Stimulated activated CD8-positive, alpha-beta memory T cell treated with anti-CD3 and anti-CD28 coated beads, Interleukin-4, amount 100 ng/mL, for 48 hours (primary cell): ENCODE results near the gene PKN2.
A peak's percentile ranks its signal among the peaks of the same experiment; 100 is the strongest.

Source experiments
- DNase-seq: peaks from one replicate; pipeline ENCODE4 v3.0.0-alpha.2; 2020

PKN2 gene

DNA sequence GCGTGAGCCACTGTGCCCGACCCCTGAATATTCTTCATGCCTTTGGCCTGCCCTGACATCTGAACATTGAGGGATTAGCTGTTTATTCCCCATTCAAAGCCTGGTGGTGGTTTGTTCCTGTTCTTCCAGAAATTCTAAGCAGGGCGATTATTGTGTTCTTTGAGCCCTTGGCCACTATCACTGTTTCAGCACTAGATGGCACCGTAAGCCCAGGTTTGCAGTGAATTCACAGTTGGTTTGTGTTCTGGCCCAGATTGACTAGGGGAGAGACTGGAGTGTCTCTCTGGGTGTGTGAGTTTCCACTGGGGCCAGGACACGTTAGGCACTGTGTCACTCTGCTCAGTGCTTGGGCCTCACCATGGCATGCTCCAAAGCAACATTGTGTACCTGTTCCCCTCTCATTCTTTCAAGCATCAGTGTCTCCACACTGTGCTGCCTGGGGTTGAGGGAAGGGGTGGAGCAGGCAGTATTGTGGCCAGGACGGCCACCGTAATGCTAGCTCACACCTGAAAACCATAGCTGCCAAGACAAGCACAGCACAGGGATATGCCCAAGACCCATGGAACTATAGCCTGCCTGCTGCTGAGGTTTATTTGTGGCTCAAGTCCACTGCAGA lies 52.7 kb downstream of the PKN2 start:
- peak; percentile 44 for DNase-seq

DNA sequence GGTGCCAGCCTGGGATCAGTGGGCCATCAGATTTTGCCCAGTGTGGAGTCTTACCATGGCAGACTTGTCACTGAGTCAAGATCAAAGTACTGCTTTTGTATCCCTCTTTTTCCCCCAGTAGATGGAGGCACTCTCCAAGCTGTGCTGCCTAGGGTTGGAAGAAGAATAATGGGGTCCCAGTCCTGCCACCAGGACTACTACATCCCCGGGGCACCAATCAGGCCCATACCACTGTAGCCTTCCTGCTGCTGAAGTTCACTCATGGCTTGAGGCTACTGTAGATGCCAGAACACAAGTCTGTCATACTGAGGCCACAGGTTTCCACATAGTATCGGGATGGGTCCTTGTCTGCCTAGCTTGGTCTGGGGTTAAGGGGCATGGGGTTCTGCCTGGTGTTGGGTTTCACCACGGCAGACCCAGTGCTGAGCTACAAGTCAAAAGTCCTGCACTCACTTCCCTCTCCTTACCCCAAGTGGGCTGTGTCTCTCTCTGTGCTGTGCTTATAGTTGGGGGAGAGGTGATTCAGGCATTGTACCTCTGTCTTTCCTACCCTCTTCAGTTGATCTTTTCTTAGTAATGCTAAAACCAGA lies 53.4 kb downstream of the PKN2 start:
- no peak for DNase-seq

DNA sequence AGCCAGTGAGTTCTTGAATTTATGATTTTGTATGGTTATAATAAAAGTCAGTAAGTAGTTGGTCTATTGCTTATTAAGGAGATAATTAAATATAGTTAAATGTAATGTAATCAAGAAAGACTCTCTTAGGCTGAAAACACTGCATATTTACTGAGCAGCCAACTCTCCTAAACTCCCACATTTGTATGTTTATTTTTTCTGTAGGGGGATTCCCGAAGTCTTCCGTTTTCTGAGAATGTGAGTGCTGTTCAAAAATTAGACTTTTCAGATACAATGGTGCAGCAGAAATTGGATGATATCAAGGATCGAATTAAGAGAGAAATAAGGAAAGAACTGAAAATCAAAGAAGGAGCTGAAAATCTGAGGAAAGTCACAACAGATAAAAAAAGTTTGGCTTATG lies 56.7 kb downstream of the PKN2 start:
- no peak for DNase-seq

DNA sequence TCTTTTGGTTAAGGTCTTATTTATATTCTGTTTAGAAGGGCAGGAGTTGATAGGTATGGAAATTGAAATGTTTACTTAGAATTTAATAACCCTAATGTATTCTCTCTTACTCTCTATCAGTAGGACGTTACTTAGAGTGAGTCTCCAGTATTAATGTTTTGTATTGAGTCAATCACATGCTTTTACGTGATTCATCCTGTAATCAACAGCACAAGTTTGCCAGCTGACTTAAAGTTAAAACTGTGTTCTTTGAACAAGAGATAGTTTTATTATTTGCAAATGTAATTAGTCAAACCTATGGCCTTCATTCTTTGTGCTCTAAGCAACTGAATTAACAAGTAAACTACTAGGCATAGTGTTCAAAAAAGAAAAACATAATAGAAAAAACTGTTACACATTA lies 57.3 kb downstream of the PKN2 start:
- DNase-seq, result no peak

DNA sequence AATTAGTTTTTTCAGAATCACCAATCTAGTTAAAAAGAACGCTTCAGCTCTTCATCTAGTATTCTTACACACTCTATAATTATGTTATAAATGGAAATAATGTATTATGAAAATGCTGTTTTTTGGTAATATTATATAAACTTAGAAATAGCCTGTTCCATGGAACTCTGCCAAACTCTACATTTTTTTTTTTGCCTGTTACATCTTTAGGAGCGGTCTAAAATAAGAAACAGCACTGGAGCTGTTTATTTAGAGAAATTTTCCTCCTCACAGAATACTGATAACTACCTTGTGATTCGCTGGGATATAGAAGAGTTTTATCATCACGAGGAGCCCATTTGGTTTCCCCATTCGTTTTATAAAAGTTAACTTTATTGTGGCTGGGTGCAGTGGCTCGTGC lies 58.5 kb downstream of the PKN2 start:
- DNase-seq, result no peak

DNA sequence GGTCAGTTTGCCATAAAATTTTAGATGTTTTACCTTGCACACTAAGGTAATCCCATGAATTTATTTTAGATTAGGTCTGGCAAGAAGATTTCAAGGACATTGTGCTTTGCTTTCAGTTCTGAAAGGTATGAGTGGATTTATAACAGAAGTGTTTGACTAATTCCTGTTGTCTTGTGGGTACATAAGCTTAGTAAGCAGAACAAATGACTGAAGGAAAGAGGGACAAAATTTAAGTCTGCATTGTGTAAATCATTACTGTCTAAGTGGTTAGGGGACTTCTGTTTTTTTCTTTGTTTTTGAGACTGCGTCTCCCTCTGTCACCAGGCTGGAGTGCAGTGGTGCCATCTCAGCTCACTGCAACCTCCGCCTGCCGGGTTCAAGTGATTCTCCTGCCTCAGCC lies 60.1 kb downstream of the PKN2 start:
- no peak for DNase-seq

DNA sequence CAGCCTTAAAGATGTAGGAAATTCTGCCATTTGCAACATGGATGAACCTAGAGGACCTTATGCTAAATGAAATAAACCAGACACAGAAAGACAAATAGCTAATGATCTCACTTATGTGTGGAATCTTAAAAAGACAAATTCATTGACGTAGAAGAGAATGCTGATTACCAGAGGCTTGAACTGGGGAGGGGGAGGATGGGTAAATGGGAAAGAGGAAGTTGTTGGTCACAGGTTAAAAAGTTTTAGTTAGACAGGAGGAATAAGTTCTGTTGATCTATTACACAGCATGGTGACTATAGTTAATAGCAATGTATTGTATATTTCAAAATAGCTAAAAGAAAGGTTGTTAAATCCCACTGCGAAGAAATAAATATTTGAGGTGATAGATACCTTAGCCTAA lies 62.8 kb downstream of the PKN2 start:
- DNase-seq, result no peak

DNA sequence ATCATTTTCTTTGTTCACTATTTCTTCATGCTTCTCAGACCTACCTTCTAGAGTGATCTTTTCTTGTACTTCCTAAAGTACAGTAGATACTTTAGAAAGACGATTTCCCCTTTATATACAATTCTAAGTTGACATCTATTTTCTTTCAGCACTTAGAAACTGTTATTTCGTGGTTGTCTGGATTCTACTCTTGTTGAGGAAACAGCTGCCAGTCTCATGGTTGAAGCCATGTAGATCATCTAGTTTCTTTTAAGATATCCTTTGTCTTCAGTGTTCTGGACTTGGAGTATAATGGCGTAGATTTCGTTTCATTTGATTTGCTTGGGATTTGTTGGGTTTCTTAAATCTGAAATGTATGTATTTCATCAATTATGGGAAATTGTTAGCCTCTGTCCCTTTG lies 67.6 kb downstream of the PKN2 start:
- no peak for DNase-seq

DNA sequence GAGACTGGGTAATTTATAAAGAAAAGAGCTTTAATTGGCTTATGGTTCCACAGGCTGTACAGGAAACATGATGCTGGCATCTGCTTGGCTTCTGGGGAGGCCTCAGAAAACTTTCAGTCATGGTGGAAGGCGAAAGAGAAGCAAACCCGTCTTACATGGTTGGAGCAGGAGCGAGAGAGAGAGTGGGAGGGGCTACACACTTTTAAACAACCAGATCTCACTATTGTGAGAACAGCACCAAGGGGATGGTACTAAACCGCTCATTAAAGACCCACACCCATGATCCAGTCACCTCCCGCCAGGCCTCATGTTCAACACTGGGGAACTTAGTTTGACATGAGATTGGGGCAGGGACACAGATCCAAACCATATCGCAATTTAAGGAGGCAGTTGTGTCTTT lies 69.4 kb downstream of the PKN2 start:
- DNase-seq, result no peak

DNA sequence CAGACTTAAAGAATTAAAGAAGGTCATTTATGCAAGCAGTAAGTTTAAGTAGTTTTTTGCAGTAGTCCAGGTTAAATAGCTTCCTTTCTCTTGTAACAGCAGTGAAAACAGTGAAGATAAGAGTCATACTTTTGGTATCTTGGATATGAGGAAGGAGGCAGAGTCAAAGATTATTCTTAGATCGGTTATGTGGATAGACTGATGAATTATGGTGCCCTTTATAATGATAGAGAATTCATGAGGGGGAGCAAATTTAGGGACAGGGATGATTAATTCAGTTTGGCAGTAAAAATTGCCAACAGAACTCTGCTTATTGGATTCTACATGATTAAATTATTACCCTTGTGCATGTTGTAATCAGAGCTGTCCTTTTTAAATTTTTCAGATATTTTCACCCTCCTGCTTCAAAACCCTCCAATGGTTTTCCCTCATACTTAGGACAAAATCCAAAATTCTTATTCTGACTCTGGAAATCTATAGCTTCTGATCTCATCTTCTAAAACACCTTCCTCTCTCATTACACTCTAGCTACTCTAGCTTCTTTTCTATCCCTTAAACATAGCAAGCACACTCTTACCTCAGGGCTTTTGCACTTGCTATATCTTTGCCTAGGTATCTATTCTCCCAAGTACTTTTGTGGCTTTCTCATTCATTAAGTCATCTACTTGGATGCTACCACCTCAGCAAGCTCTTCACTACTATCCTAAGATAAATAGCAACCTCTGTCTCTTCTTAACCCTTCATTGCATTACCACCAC lies 79.8 kb downstream of the PKN2 start:
- DNase-seq, result no peak

DNA sequence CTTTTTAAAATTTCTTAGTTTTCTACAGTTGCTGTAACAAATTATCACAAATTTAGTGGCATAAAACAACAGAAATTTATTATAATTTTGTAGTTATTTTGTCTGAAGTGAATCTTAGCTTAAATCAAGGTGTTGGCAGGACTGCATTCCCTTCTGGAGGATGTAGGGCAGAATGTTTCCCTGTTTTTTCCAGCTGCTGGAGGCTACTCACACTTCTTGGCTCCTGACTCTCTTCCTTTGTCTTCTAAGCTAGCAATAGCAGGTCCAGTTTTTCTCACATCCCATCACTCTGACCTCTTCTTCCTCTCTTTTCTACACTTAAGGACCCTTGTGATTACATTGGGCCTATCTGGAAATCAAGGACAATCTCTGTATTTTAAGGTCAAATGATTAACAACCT lies 84.1 kb downstream of the PKN2 start:
- no peak for DNase-seq

DNA sequence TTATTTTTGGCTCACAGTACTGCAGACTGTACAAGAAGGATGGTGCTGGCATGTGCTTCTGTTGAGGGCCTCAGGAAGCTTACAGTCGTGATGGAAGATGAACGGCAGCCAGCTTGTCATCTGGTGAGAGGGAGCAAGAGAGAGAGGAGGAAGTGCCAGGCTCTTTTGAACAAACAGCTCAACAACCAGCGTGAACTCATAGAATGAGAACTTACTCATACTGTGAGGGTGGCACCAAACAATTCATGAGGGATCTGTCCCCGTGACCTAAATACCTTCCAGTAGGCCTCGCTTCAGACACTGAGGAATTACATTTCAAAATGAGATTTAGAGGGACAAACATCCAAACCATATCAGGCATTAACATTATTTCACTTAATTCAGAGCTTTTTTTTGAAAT lies 84.7 kb downstream of the PKN2 start:
- DNase-seq, result no peak

DNA sequence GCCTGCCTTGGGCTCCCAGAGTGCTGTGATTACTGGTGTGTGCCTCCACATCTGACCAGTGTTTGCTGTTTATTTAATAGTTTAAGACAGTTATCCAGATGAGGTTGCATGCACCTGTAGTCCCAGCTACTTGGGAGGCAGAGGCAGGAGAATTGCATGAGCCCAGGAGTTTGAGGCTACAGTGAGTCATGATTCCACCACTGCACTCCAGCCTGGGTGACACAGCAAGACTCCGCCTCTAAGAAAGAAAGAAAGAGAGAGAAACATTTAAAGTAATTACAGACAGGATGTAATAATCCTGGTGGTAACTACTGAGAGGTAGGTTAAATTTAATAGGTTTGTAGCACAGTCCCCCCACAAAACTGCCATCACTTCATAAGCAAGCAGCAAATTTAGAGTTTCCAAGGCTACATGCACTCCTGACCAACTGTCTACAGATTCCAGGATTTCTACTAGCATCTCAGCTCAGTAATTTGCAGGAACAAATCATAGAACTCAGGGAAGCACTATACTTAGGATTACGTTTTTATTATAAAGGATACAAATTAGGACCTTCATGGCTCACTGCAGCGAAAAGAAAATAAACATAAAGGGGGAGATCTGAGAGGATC lies 89.6 kb downstream of the PKN2 start:
- peak; percentile 40 for DNase-seq

DNA sequence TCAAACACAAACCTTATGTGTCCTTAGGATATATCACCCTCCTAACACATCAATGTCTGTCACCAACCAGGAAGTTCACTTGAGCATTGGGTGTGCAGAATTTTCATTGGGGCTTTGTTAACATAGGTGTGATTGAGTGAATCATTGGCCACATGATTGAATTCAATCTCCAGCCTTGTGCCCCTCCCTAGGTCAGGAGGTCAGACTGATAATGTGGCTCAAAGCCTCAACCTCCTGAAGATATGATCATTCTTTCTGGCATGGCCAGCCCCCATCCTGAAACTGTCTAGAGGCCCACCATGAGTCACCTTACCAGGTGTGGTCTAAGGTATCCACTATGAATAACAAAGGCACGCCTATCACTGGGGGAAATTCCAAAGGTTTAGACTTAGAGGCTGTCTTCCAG lies 90.1 kb downstream of the PKN2 start:
- peak; percentile 57 for DNase-seq

DNA sequence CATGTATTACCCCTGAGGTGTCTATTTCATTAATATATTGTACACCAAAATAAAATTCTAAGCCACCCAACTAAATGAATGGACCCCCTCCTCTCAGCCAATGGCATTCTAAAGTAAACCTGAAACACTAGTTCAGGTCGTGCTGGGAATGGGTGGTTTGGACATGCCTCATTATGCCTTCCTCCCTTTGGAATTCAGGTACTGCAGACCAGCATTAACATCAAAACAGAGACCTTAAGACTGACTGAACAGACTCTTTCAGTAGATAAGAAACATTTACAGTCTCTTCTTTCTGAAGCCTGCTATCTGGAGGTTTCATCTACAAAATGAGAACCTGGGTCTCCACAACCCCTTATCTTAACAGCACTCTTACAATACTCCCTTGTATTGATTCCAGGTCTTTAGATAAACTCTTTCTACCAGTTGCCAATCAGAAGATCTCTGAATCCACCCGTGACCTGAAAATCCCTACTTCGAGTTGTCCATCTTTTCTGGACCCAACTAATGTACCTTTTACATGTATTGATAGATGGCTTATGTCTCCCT lies 93.6 kb downstream of the PKN2 start:
- no peak for DNase-seq

DNA sequence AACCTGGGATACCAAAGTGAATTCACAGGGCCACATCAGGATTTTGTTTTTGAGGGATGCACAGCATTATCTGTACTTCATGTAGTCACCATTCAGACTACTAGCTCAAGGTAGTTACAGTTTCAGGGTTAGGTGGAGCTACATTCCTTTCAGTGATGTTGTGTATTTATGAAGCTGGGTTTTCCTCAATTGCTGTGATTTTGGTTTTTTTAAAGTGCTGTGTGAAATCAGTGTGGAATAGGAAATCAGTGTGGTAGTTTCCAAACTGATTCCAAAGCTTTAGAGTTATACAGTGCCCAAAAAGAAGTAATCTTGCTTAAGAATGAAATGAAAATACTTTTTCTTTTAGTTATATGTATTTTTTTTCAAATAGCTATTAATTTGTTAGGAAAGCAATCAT lies 95.8 kb downstream of the PKN2 start:
- DNase-seq, result no peak

DNA sequence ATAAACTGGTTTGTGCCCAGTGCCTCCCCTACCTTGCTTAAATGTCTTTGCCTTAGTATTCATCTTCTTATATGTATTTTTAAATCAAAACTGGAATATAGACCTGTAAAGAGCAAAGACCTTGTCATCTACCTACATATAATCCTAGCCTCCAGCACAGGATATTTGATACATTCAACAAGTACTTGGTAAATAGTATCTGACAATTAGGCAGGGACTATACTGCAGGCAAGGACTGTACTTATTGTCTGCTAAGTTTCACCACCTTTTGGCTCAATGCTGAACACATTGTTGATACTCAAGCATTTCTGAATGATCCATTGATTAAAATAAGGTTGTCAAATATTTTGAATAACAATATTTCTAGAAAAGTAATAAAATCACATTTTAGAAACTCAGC lies 96.4 kb downstream of the PKN2 start:
- DNase-seq, result no peak

DNA sequence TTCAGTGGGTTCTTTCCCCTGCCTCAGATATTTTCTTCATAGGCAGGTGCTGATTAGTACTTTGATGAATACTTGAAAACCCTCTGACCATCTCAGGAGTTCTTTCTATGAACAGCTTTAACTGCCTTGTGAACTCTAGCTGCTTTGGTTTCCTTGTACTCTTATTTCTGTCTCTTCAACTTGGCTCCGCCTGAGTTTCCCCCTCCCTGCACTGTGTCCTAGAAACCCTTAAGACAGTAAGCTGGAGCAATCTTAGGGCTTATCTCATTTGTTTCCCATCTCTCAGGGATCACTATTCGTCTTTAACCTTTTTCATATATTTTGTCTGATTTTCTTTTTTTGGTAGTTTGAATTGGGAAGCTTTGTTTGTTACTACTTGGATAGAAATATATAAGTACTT lies 99.1 kb downstream of the PKN2 start:
- DNase-seq, result no peak

DNA sequence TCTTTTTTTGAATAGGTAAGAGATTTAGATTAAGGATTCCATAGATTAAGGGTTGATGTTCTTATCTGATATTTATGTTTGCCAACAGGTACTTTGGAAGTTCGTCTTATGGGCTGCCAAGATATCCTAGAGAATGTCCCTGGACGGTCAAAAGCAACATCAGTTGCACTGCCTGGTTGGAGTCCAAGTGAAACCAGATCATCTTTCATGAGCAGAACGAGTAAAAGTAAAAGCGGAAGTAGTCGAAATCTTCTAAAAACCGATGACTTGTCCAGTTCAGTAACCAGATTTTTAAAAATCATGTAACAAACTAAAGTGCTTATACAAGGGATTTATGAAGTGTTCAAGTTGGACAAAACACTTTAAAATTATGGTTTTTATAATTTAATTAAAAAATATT lies 100.5 kb downstream of the PKN2 start:
- DNase-seq, result no peak

DNA sequence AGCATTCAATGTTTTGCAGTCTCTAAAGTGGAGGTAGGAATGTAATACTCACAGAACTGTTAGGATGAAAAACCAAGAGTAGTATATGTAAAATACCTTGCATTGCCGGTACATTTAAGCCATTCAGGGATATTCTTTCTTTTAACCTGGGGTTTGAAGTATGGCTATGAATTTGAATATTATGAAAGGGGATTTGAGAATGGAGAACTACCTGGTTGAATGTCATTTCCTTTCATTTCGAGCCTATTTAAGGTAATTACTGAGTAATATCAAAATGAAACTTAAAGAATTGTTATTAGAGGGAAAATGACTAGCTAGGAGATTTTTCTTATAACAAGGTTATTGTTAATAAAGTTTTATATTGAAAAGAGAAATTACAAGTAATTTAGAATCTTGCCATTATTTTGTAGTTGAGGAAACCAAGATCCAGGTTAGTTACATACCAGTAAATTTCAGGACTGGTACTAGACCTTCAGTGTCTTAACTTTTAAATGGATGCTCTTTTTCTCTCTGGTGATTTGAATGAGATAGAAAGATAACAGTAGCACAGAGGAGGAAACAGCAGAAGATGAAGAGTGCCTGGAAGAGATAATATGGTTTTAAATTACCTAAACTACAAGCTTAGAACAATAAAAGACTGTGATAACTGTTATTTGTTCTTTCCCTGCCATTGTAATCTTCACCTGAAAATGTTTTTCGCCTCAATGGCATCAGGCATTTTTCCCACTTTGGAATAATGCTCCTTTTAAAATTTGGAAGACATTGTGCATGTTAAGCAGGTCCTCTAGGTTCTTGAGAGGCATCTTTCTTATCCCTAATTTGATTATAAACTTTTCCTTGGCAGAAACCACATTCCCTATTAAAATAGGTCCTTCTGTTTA lies 103.2 kb downstream of the PKN2 start:
- DNase-seq, result no peak

DNA sequence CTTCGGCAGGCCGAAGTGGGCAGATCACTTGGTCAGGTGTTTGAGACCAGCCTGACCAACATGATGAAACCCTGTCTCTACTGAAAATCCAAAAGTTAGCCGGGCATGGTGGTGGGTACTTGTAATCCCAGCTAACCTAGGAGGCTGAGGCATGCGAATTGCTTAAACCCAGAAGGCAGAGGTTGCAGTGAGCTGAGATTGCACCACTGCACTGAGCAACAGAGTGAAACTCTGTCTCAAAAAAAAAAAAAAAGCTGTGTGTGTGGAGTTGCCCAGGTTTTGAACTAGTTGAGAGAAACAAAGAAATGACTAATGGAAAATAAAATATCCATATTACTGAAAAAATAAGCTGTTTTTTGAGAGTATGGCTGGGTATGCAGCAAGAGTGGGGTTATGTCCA lies 107.1 kb downstream of the PKN2 start:
- DNase-seq, result no peak

DNA sequence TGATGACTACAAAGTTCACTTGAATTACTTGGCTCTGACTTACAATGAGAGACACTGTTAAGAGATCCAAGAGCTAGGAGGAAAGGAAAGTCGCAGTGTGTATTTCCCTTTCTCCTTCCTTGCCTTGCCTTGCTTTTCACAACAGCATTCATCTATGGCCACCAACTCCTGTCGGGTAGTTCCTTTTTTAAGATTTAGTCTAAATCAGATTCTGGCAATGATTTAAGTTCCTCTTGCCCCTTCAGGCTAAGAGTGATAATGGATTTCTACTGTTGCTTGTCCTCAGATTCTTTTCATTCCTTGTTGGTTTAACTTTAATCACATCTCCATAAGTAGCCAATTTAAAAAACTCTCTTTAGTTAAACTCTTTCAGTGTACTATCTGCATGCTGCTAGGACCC lies 115.4 kb downstream of the PKN2 start:
- DNase-seq, result no peak
